GM12875 (cell line): ENCODE data around the gene PRSS56.

Source experiments
- H3K4me3 ChIP-seq: one replicate; pipeline ENCODE4 v1.5.1; 2011; ENCODE audit warnings: low read depth, low read length, control low read depth
- CTCF ChIP-seq: IDR thresholded peaks from 2 replicates; pipeline ENCODE4 v1.5.1; 2011; ENCODE audit warnings: low read depth, mild to moderate bottlenecking, control low read depth, inconsistent platforms, low read length, moderate library complexity, borderline replicate concordance; ENCODE audit not compliant: insufficient read depth

Gene PRSS56

GRCh38 chr2:232571026-232571474 is 50.9 kb downstream of the PRSS56 start:
- no peak for TF ChIP-seq CTCF
- H3K4me3 ChIP-seq, result no peak overlapping the region

- no peak for TF ChIP-seq CTCF
Observed at GRCh38 chr2:232573042-232573441, 52.9 kb downstream of the PRSS56 start.

GRCh38 chr2:232573771-232574435 is 53.7 kb downstream of the PRSS56 start:
- H3K4me3 ChIP-seq, result no peak overlapping the region
- no peak for TF ChIP-seq CTCF

More at GRCh38 chr2:232573042-232573441, 52.9 kb downstream of the PRSS56 start:
- no peak overlapping the region for H3K4me3 ChIP-seq

- TF ChIP-seq CTCF, result no peak
- no peak overlapping the region for H3K4me3 ChIP-seq
Observed at GRCh38 chr2:232574674-232575403, 54.7 kb downstream of the PRSS56 start.
